Right lung (tissue), 5 donors: Measurements from ENCODE around the gene CFAP299. TPM values are rescaled to one million over a fixed set of nuclear protein-coding genes. Genes with fewer than 3 reads are reported as not detected.

Experiments
- polyA plus RNA-seq, 5 donors: library from polyadenylated mRNA; unstranded; fragments of 120-200 nt; gene quantifications; one replicate each; pipeline versions ENCODE4 v1.2.1 to v1.2.3, GENCODE V29; 2013; ENCODE audit warnings: inconsistent platforms in 1 of 5, low replicate concordance in 1 of 5; ENCODE audit not compliant: insufficient read length in 5 of 5, insufficient read depth in 1 of 5

CFAP299 gene
- polyA plus RNA-seq, 5 donors = 1.1 to 3.3 (median 2.5) TPM

Other genes with a start within 250 kb of the CFAP299 start
- 1 to 10 TPM in 1 of 5 donors, under 1 TPM in 4; 0.35 to 1.5 (median 0.62) TPM for gene PRDM8, start 138.2 kb upstream of the CFAP299 start, polyA plus RNA-seq
- gene FGF5, start 69.1 kb upstream of the CFAP299 start, polyA plus RNA-seq = under 1 TPM in 2 of 5 donors, not detected in 3; 0.03 to 0.04 TPM